ENCODE data around the gene SPINK9.

SPINK9 gene

DNA sequence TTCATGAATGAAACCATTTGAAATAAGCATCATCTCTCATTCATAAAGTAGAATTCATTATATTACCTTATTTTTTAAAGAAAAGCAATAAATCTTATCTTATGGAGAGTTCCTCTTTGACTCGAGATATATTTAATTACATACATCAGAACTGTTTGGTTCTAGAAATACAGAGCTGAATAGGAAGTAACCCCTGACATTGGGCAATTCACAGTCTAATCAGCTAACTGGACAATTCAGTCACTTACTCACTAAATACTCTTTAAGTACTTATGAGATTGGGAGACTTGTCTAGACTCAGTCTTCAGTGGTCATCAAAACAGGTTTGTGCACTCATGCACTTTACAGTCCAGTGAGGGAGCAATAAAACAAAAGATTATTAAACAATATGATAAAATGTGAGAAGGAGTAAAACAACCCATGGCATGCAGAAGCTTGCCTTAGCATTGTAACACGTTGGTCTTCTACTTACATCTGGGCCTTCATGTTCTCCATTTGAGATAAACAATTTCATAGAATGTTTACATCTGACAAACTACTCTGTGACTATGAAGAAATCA is 36.9 kb downstream of the SPINK9 start:
- no peak for DNase-seq

DNA sequence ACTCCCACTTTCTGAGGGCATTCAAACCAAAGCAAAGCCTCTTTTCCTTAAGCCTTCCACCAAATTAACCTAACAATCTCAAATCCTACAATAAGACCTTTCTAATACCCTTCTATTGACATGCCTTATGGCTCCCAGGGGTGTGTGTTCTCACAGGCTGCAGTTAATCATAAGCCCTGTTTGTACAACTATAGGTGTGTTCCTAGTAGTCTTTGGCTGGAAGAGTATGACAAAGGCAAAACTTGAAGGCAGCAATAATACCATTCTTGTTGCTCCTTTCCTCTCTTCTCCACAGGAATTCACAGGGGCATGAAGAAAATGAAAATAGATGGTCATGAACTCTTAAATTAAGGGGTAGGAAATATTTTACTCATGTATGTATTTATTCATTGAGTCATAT is 37.5 kb downstream of the SPINK9 start:
- DNase-seq, result no peak

DNA sequence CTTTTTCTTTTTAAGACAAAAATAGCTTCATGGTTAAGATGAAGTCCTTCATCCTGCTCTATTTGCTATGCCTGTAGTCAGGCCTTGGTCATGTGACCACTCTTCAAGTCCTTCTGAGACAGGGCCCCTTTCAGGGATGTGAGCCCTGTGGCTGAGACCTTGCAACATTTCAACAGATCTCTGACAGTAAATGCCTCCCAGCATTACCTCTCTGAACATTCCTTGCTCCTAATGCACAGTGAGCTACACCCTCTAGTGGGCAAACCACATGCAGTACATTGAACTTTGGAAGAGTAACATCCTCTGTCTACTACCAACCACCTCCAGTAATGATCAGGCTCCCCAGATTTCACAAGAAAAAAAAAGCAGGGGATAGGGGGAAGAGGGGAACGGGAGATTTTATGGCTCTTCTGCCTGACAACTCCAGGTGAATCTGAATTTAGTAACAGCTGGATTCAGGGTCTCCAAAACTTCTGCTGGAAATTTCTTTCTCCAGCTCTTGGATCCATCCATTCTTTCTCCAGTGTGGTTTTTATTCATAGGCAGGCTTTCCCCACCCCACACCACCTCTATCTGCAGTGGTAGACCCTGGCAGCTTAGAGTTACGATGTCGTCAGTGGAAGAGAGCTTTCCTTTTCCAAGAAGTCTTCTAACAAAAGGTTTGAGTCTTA is 39.5 kb downstream of the SPINK9 start:
- peak; percentile 78 to 80 for DNase-seq

DNA sequence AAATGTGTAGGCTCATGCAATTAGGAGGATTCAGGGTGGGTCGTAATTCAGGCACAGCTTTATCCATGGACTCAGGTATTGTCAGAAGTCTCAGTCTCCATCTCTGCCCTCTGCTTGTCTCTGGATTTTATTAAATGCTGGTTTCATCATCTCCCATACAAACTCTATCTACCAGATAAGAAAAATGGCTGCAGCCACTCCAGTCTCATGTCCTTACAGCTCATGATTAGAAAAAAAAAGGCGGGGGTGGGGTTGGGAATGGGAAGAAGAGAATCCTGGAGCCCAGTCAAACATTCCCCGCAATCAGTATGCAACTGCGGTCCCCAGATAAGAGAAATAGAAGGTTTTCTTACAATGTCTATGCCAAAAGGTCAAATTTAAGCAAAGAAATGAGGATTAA is 40.8 kb downstream of the SPINK9 start:
- no peak for DNase-seq

DNA sequence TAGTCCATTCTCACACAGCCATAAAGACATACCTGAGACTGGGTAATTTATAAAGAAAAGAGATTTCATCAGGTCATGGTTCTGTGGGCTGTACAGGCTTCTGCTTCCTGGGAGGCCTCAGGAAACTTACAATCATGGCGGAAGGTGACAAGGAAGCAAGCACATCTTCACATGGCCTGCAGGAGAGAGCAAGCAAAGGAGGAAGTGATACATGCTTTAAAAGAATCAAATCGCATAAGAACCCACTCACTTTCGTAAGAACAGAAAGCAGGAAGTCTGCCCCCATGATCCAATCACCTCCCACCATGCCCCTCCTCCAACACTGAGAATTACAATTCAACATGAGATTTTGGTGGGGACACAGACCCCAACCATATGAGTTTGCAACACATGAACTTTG is 43.3 kb downstream of the SPINK9 start:
- DNase-seq, result no peak

DNA sequence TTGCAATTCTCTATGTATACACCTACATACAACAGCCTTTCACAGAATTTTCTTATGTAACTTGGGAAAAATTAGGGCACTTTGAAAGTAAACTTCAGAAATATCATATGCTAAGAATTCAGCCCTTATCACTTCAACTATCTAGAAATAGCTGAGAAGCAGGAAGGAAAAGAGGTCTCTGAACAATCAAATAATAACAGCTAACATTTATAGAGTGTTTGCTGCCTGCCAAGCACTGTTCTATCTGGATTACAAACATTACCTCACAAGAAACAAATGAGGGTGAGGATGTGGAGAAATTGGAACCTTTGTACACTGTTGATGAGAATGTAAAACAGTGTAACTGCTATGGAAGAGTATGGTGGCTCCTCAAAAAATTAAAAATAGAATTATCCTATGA is 44.0 kb downstream of the SPINK9 start:
- DNase-seq, result no peak

DNA sequence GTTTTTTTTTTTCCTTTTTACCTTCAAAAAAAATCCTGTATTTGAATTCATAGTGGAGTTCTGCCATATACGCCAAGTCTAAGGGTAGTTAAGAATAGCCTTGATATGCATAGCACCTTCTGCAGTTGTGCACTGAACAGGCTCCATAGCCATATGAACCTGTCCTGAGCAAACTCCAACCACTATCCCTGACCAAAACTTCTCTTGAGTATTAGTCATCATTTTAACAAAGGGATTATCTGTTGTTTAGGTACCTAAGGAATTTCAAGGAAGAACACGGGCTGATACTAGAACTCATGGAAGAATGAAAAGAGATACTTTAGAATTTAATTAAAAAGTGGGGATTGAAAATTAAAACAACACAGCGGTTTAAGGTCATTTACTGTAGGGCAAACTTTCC is 46.5 kb downstream of the SPINK9 start:
- no peak for DNase-seq

DNA sequence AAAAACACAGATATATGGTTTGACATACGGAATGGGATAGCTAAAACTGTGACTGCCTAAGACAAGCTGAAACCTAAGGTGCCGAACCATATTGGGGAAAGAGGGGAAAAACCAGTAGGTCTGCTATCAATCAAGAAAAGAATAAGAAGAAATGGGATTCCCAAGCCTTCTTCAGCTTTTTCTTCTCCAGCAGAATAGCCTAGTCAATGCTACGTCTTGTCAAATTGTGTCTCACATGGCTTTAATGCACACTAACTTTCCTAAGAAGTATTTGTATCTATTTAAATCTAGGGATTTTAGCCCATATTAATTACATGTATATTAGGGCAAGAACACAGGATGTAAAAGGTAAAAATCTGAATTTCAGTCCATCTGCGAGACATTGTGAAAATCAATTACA is 47.6 kb downstream of the SPINK9 start:
- no peak for DNase-seq

DNA sequence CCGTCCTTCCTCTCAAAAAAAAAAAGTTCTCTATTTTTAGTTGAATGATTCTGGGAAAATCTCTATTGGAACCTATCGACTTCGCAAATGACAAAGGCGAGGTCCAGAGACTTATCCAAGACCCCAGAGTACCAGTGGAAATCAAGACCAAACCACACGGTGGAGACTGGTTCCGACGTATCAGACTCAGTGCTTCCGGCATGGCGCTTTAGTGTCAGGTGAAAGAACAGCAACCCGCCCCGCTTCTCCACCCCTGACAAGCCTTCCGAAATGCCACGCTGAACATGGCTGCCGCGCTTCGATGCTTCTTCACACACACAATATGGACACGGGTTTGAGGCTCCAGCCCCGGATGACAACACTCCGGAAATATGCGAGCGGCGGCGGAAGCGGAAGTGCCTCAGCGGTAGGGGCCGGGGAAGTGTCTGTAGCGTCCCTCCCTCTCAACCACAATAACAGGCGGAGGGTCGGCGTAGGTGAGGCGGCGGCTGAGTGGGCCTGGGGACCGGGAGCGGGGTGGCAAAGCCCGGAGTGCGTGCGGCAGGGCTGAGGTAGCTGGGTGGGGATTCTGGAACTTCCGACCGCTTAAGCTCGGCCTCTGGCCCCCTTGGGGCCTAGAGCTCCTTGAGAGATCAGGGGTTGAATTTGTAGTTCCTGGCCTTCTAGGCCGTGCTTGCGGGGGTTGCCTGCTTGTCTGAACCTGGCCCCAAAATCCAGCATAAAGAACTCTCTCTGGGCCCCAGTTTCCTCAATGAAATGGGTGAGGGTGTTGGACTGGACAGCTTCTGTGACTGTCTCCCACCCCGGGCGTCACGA is 48.4 kb downstream of the SPINK9 start, which contains the start of gene FBXO38:
FBXO38 (plus strand) TSS at position 395 of the 816 bp plus-strand sequence. CDS start 10,819 bp downstream, outside the sequence.
- peak; percentile 96 to 97 for DNase-seq

DNA sequence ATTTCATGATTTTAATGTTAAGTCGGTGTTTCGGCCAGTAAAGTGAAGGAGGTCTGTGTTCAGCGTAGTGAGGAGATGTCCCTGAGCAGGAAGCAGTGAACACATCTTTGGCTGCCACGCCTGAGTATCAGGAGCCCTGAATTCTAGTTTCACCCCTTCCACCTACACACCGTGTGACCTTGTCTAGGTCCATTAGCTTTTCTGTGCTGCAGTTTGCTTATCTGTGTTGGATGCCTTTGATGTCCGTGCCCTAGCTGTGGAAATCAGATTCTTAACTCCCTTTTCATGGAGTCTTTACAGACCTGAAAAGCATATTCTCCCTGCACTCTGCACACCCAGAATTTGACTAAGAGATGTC is 49.0 kb downstream of the SPINK9 start:
- peak in 1 of 2 experiments; percentile 29 for DNase-seq

DNA sequence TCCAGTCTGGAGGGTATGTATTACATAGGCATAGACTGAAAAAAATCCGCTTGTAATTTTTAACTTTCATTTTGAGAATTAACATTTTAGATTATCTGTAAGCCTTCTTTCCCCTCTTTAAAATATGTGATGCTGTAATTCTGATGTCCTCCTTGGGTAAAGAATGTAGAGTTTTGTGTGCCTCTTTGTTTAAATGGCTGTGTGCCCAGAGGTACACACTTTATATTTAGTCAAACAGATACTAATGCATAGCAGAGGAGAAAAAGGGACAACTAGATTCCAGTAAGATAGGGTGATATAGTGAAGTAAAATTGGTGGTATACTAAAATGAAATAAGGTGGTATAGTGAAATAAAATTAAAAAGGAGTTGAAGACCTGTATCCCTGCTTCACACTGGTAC is 49.7 kb downstream of the SPINK9 start:
- no peak for DNase-seq

DNA sequence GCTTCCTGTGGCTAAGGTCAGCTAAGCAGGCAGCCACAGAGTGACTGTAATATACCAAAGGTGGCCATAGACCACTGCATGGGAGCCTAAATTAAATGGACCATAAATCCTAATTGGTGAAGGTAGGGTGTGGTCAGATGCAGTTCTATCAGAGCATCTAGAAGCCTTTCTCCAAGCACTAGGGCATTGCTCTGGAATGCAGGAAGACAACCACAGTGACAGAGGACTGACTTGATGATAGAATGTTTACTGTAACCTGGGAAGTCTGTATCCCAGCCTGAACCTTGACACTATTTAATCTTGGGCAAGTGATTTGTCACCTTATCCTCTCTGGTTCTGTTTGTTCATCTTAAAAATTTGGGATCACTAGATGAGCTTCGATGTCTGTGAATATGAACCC is 50.7 kb downstream of the SPINK9 start:
- DNase-seq, result no peak

DNA sequence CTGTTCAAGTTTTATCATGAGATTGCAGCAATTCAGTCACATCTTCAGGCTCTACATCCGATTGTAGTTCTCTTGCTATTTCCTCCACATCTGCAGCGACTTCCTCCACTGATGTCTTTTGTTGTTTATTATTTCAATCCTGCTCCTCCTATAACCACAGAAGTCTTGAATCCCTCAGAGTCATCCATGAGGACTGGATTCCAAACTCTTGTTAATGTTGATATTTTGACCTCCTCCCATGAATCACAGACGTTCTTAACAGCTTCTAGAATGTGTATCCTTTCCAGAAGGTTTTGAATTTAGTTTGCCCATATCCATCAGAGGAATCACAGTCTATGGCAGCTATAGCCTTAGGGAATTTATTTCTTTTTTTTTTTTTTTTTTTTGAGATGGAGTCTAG is 52.0 kb downstream of the SPINK9 start:
- no peak for DNase-seq

DNA sequence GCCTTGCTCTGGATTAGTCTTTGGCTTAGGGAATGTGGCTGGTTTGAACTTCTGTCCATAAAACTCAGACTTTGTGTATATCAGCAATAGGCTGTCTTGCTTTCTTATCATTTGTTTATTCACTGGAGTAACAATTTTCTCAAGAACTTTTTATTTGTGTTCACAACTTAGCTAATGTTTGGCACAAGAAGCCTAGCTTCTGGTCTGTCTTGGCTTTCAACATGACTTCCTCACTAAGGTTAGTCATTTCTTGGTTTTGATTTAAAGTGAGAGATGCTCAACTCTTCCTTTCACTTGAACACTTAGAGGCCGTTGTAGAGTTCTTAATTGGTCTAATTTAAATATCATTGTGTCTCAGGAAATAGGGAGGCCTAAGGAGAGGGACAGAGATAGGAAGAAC is 53.3 kb downstream of the SPINK9 start:
- DNase-seq, result no peak
